HG03103 (cell line): ENCODE measurements around the gene REM1.
"Not testable (repeated sequence)": the region's sequence is repeated elsewhere in the genome, so short reads cannot be mapped to it uniquely, and the experiment has no call there.

Experiments used
- ATAC-seq: cut with Tn5 transposase; IDR thresholded peaks from one replicate; pipeline ENCODE4 v1.9.1; 2021; ENCODE audit warnings: low read depth; ENCODE audit not compliant: unreplicated experiment

The REM1 gene

DNA sequence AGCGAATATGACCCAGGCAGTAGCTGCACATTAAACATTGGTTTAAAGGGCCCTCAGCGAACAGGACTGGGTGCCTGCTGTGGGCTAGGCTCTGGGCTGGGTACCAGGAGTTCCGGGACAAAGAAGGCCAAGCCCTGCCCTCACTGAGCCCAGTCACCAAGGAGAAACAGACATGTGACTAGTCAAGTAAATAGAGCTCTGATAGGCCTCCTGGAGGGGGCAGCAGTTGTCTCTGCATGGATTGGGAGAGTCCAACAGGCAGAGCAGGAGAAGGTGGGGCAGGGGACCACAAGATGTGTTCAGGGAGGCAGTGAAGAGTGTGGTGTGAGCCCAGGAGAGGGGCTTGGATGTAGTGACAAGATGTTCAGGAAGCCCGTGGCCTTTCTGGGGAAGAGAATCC, 42.3 kb downstream of the REM1 start:
- no peak for ATAC-seq

DNA sequence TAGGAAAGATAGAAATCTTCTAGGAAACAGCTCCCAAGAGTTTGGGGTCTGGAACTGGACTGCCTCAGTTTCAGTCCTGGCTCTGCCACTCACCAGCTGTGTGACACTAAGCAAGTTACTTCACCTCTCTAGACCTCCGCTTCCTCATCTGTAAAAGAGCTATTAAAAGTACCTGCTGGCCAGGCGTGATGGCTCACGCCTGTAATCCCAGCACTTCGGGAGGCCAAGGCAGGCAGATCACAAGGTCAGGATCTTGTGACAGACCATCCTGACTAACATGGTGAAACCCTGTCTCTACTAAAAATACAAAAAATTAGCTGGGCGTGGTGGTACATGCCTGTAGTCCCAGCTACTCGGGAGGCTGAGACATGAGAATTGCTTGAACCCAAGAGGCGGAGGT, 46.2 kb downstream of the REM1 start:
- ATAC-seq, result not testable (repeated sequence)

DNA sequence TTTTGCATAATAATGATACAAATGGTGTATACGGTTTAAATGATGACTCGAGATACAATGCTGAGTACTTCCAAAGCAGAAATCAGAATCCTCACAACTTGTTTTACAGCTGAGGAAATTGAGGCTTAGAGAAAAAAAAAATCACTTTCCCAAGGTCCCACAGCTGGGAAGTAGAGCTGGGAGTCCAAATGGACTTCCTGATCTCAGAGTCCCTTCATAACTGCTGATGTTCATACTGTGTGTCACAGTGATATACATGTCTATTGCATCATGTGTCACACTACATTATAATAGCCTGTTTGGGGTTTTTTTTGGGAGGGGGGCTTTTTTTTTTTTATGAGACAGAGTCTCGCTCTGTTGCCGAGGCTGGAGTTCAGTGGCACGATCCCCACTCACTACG, 47.6 kb downstream of the REM1 start:
- ATAC-seq, result no peak

DNA sequence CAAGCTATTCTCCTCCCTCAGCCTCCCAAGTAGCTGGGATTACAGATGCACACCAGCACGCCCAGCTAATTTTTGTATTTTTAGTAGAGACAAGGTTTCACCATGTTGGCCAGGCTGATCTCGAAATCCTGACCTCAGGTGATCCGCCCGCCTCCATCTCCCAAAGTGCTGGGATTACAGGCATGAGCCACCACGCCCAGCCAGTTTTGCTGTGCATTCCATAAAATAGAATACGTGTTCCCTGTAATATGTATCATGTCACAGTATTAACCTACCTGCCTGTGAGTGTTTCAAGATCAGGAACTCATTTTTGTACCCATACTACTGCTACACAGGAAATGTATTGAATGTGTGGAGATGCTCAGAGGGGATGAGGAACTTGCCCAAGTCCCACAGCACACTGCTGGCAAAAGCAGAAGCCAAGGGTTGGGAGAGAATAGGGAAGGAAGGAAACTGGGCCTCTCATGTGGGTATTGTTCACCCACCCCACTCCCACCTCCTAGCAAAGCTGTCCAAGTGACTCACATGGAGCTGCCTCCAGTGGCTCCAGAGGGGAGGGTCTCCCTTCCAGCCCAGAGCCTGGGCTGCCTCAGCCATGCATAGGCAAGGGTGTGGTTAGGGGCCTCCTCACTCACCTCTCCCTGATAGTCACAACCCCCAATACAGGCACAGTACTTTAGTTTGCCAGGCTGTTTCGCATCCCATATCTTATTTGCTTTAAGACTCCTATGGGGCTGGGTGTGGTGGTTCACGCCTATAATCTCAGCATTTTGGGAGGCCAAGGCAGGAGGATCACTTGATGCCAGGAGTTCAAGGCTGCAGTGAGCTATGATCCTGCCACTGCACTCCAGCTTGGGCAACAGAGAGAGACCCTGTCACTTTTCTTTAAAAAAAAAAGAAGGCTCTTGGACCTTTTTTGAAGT, 48.5 kb downstream of the REM1 start:
- ATAC-seq, result no peak

DNA sequence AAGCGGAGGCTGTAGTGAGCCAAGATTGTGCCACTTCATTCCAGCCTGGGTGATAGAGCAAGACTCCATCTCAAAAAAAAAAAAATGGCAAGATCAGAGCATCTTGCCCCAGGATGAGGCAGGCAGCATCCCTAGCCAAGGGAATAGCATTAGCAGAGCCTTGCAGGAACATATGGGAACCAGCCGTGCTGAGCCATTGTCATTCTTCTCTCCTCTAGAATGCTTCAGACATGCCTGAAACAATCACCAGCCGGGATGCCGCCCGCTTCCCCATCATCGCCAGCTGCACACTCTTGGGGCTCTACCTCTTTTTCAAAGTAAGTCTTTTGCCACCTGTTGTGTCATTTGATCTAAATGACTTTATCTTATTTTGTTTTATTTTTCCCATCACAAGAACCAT, 52.2 kb downstream of the REM1 start:
- ATAC-seq, result no peak
